ENCODE results near the gene NPAS2. TPM values are rescaled to one million over a fixed set of nuclear protein-coding genes. Genes with fewer than 3 reads are reported as not detected.

The NPAS2 gene
- total and polyA plus RNA-seq, 2 donors (not counting 3 experiments of a cell fraction or from before 2014, with no cell fraction given): 29.0 to 53.9 TPM

DNA sequence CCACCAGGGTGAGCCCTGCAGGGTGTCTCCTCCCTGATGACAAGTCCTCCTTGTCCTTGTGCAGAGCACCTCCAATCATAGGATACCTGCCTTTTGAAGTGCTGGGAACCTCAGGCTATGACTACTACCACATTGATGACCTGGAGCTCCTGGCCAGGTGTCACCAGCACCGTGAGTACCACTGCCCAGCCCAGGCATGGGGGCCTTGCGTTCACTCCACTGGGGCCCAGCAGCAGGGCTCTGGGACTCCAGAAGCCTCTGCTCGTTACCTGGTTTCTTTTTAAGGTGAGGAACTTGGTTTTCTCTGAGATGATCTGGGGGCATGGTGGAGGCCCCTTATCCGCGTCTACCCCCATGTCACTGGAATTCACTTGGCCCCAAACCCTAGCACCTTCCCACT is 145.7 kb downstream of the NPAS2 start:
- H3K27ac ChIP-seq (ENCODE audit: insufficient read depth, low read depth, low read length): no peak overlapping the region
- DNase-seq (ENCODE audit: low read depth, low spot score) (no peak), FAIRE-seq (no peak)
- H3K4me1 ChIP-seq (ENCODE audit: control insufficient read depth, extremely low read depth, insufficient read depth, low read length): no peaks in the 10 kb centered on the region
- no peak overlapping the region for H3K4me3 ChIP-seq (replicated peaks in 1 of 3; ENCODE audit: insufficient read depth in 1 of 3, low read depth in 1 of 3, low read length in 3 of 3)
- no peak overlapping the region for H2AFZ ChIP-seq (ENCODE audit: low read depth, low read length)
- dilution Hi-C loops (cut with MboI; ENCODE audit: extremely low pct_ligation_motif_present, low sequenced_read_pairs) (no loop called here), intact Hi-C loops (cut with micrococcal nuclease) (no loop called here)
- no peaks in the 10 kb centered on the region for H3K9me3 ChIP-seq (replicated peaks; ENCODE audit: control insufficient read depth, insufficient read depth, low read length)
- H3K9me1 ChIP-seq (replicated peaks; ENCODE audit: control insufficient read depth, extremely low read depth, insufficient read depth, low read length): no peaks in the 10 kb centered on the region
- H3K9ac ChIP-seq (replicated peaks; ENCODE audit: extremely low read depth, insufficient read depth, low read length): no peak overlapping the region
- POLR2A ChIA-PET: no interaction called here
- no peaks in the 10 kb centered on the region for H4K20me1 ChIP-seq (replicated peaks; ENCODE audit: control insufficient read depth, extremely low read depth, insufficient read depth, low read length)
- peaks cover 3 to 21% of the 10 kb centered on the region in 2 experiments for H3K36me3 ChIP-seq (ENCODE audit: control insufficient read depth in 2 of 2, extremely low read depth in 1 of 2, insufficient read depth in 2 of 2, low read length in 2 of 2)
- CTCF ChIA-PET: interaction anchor here (0.9 kb wide), 1 partner anchor 235 kb away, joined by 3 read pairs; no protein-coding TSS in a partner anchor
- H3K27me3 ChIP-seq (ENCODE audit: control insufficient read depth in 2 of 2, insufficient read depth in 2 of 2, low read length in 2 of 2): no peaks in the 10 kb centered on the region
- no peak overlapping the region for H3K4me2 ChIP-seq (ENCODE audit: insufficient read depth, low read length)
- no TSS peak for BruUV-seq (replicated peaks)
- TF ChIP-seq, protein P1, sequence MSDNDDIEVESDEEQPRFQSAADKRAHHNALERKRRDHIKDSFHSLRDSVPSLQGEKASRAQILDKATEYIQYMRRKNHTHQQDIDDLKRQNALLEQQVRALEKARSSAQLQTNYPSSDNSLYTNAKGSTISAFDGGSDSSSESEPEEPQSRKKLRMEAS (IDR thresholded peaks at IDR 0.05; ENCODE audit: insufficient read depth, insufficient read length): no peak
- TF ChIP-seq, protein P2, sequence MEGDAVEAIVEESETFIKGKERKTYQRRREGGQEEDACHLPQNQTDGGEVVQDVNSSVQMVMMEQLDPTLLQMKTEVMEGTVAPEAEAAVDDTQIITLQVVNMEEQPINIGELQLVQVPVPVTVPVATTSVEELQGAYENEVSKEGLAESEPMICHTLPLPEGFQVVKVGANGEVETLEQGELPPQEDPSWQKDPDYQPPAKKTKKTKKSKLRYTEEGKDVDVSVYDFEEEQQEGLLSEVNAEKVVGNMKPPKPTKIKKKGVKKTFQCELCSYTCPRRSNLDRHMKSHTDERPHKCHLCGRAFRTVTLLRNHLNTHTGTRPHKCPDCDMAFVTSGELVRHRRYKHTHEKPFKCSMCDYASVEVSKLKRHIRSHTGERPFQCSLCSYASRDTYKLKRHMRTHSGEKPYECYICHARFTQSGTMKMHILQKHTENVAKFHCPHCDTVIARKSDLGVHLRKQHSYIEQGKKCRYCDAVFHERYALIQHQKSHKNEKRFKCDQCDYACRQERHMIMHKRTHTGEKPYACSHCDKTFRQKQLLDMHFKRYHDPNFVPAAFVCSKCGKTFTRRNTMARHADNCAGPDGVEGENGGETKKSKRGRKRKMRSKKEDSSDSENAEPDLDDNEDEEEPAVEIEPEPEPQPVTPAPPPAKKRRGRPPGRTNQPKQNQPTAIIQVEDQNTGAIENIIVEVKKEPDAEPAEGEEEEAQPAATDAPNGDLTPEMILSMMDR (IDR thresholded peaks at IDR 0.05; ENCODE audit: extremely low read depth in 1 of 2, insufficient read depth in 1 of 2, low read depth in 1 of 2, low read length in 2 of 2): no peak
- TF ChIP-seq MYC (IDR thresholded peaks at IDR 0.05; ENCODE audit: low read depth, low read length) (no peak), POLR2AphosphoS5 (IDR thresholded peaks at IDR 0.05; ENCODE audit: insufficient read depth, low read depth, low read length) (no peak), JUN (IDR thresholded peaks at IDR 0.05; ENCODE audit: borderline replicate concordance, insufficient read depth, insufficient read length, low read depth) (no peak), POLR2A (IDR thresholded peaks at IDR 0.05; ENCODE audit: low read depth, low read length) (no peak), EZH2 (IDR thresholded peaks at IDR 0.05; ENCODE audit: borderline replicate concordance, low read depth, low read length, severe bottlenecking) (no peak), GATA2 (IDR thresholded peaks at IDR 0.05; ENCODE audit: insufficient read depth, insufficient read length, low read depth, low read length) (no peak), FOS (IDR thresholded peaks at IDR 0.05; ENCODE audit: borderline replicate concordance, insufficient read depth, low read length) (no peak)
- H3K79me2 ChIP-seq (ENCODE audit: control insufficient read depth, insufficient read depth, low read length): no peaks in the 10 kb centered on the region
